ENCODE results near the gene PDZD4. TPM values are rescaled to one million over a fixed set of nuclear protein-coding genes. Genes with fewer than 3 reads are reported as not detected.

PDZD4 gene
- polyA plus RNA-seq, 3 donors from 2014 or later = 0.93 to 11.4 (median 6.1) TPM

DNA sequence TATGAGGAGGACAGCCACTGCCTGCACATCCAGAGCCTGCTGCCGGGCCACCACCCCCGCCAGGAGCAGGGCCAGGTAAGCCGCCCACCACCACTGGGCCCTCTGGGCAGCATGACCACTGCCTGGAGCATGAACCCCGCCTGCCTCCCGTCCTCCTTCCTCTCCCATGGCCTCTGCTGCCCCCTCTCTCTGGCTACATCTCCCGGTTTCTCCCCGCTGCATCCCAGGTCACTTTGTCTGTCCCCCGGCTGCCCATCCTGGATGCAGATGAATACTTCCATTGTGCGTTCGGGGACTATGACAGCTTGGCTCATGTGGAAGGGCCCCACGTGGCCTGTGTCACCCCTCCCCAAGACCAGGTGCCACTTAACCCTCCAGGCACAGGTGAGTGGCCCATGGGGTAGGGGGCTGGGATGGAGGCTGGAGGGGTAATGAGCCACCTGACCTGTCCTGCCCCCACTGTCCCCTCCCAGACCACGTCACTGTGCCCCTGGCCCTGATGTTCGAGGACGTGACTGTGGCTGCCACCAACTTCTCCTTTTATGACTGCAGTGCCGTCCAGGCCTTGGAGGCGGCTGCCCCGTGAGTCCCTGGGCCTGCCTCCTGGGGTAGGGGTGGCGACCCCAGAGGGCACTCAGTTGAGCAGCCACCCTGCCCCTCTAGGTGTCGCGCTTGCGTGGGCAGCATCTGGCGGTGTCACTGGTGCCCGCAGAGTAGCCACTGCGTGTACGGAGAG, 60.3 kb downstream of the PDZD4 start:
- DNase-seq = no peak
- H3K36me3 Mint-ChIP-seq = no peaks in the 10 kb centered on the region
- H3K4me1 Mint-ChIP-seq = no peaks in the 10 kb centered on the region
- H3K27me3 Mint-ChIP-seq (ENCODE audit: low read depth in 3 of 3) = peaks cover 0 to 2% (median 0%) of the 10 kb centered on the region in 3 donors
- H3K9me3 Mint-ChIP-seq = no peaks in the 10 kb centered on the region
- peak overlapping the region in 1 of 5 donors; percentile 15 for H3K4me3 Mint-ChIP-seq
- H3K27ac Mint-ChIP-seq = no peak overlapping the region

DNA sequence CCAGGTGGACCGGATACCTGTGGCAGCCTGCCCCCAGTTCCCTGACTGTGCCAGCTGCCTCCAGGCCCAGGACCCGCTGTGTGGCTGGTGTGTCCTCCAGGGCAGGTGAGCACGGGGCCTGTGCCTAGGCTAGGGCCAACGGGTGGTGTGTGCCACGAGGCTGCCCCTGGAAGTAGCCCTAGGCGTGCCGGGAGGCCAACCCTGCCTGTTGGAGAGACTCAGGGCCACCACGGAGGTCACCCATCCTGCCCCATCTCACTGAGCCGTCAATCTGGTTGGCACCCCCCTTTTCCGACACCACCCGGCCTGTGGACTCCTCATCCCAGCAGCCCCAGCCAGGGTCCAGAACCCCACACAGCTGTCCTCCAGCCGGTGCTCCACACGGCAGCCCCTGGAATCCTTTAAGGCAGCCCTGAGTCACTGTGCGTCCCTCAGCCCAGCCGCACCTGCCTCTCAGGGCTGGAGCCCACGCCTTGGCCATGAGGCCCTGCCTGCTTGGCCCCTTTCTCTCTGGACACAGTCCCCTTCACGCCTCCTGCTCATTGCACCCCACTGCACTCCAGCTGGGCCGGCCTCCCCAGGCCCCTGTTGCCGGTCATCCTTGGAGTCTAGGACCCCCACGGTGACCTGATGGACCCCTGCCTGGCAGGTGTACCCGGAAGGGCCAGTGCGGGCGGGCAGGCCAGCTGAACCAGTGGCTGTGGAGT, 61.0 kb downstream of the PDZD4 start:
- no peak for DNase-seq
- Mint-ChIP-seq H3K27me3 (ENCODE audit: low read depth in 3 of 3) (peaks cover 0 to 2% (median 0%) of the 10 kb centered on the region in 3 donors), H3K27ac (no peak overlapping the region), H3K4me1 (no peaks in the 10 kb centered on the region), H3K4me3 (no peak overlapping the region), H3K9me3 (no peaks in the 10 kb centered on the region), H3K36me3 (no peaks in the 10 kb centered on the region)

DNA sequence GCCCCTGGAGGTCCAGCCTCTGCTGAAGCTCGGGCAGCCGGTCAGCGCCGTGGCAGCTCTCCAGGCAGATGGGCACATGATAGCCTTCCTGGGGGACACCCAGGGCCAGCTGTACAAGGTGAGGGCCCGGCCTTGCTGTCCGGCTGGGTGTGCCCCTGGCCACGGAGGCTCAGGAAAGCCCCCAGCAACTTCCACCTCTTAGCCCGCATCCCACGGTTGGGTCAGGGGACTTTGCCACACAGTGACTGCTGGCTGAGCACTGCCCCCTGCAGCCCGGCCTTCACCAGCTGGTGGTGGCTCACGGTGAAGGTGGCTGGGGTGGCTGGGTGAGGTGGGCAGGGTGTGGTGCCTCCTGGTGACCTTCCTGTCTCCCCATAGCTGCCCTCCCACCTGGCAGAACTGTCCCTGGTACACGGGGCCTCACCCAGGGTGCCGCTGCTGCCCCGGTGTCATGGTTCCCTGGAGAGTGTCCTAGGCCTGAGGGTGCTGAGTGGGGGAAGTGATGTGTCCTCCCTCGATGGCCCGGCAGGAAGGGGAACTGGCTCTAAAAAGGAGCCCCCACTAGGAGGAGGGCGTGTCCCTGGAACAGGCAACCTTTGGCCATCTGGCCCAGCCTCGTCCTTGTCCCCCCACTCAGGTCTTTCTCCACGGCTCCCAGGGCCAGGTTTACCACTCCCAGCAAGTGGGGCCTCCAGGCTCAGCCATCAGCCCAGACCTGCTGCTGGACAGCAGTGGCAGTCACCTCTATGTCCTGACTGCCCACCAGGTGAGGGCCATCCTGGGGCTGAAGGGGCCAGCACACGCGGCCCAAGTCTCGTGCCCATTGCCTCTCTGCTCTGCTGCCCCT, 61.8 kb downstream of the PDZD4 start:
- H3K4me1 Mint-ChIP-seq = peaks cover 0 to 4% of the 10 kb centered on the region in 2 donors
- H3K9me3 Mint-ChIP-seq = no peaks in the 10 kb centered on the region
- H3K36me3 Mint-ChIP-seq = no peaks in the 10 kb centered on the region
- H3K27ac Mint-ChIP-seq = no peak overlapping the region
- H3K4me3 Mint-ChIP-seq = no peak overlapping the region
- DNase-seq = no peak
- H3K27me3 Mint-ChIP-seq (ENCODE audit: low read depth in 3 of 3) = peaks cover 0 to 4% (median 2%) of the 10 kb centered on the region in 3 donors

DNA sequence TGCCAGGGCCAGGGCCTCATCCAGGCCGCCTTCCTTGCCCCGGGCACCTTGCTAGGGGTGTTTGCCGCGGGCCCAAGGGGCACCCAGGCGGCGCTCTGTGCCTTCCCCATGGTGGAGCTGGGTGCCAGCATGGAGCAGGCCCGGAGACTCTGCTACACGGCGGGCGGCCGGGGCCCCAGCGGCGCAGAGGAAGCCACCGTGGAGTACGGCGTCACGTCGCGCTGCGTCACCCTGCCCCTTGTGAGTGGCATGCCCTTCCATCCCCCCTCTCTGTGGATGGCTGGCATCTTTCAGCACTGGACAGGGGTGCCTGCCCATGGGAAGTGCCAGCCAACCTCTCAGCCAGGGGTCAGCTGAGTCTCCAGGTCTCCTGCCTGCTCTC, 62.7 kb downstream of the PDZD4 start:
- Mint-ChIP-seq H3K4me3 (no peak overlapping the region), H3K36me3 (no peaks in the 10 kb centered on the region), H3K27me3 (ENCODE audit: low read depth in 3 of 3) (peaks cover 0 to 4% (median 2%) of the 10 kb centered on the region in 3 donors), H3K4me1 (peaks cover 0 to 4% of the 10 kb centered on the region in 2 donors), H3K9me3 (peaks cover 0 to 1% (median 0%) of the 10 kb centered on the region in 6 donors), H3K27ac (no peak overlapping the region)
- no peak for DNase-seq

DNA sequence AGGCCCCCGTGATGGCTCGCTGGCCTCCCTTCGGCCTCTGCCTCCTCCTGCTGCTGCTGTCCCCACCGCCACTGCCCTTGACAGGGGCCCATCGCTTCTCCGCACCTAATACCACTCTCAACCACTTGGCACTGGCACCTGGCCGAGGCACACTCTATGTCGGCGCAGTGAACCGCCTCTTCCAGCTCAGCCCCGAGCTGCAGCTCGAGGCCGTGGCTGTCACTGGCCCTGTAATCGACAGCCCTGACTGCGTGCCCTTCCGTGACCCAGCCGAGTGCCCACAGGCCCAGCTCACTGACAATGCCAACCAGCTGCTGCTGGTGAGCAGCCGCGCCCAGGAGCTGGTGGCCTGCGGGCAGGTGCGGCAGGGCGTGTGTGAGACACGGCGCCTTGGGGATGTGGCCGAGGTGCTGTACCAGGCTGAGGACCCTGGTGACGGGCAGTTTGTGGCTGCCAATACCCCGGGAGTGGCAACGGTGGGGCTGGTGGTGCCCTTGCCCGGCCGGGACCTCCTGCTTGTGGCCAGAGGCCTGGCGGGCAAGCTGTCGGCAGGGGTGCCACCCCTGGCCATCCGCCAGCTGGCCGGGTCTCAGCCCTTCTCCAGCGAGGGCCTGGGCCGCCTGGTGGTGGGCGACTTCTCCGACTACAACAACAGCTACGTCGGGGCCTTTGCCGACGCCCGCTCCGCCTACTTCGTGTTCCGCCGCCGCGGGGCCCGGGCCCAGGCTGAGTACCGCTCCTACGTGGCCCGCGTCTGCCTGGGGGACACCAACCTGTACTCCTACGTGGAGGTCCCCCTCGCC, 63.3 kb downstream of the PDZD4 start:
- Mint-ChIP-seq H3K36me3 (no peaks in the 10 kb centered on the region), H3K4me3 (no peak overlapping the region), H3K27ac (no peak overlapping the region), H3K9me3 (peaks cover 0 to 1% (median 0%) of the 10 kb centered on the region in 6 donors), H3K4me1 (peaks cover 0 to 4% of the 10 kb centered on the region in 2 donors), H3K27me3 (ENCODE audit: low read depth in 3 of 3) (peaks cover 0 to 4% (median 2%) of the 10 kb centered on the region in 3 donors)
- DNase-seq = no peak

DNA sequence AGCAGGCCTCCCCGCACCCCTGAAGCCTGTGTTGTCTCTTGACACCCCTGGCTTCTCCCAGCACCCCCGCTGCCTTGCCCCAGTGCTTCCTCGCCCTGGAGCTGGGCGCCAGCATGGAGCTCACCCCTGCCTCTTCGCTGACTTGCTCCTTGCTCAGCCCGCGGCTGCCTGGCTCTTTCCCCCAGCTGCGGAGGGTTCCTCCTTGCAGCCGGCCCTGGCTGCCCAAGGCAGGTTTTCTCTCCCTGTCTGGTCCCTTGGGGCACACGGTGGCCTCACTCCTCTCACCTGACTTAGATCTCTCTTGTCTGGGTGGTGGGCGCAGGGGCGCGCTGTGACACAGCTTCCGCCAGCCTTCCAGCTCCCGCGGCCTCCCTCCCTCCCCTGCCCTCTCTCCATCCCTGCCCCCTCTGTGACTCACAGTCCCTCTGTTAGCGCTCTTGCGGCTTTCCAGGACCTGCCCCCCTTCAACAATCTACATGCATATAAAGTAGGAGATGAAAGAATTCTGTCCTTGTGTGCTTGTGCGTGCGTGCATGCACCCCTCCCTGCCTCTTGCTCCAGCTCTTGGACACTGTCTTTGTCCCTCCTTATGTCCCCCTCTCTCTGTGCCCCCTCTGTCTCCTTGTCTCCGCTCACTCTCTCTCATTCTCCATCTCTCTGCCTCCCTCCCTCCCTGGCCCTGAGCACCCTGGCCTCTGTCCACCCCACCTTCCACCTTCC, 64.1 kb downstream of the PDZD4 start:
- DNase-seq = no peak
- peaks cover 0 to 4% of the 10 kb centered on the region in 2 donors for H3K4me1 Mint-ChIP-seq
- peaks cover 0 to 1% (median 0%) of the 10 kb centered on the region in 6 donors for H3K9me3 Mint-ChIP-seq
- H3K36me3 Mint-ChIP-seq = no peaks in the 10 kb centered on the region
- no peak overlapping the region for H3K27ac Mint-ChIP-seq
- peaks cover 0 to 4% (median 2%) of the 10 kb centered on the region in 3 donors for H3K27me3 Mint-ChIP-seq (ENCODE audit: low read depth in 3 of 3)
- H3K4me3 Mint-ChIP-seq = no peak overlapping the region

DNA sequence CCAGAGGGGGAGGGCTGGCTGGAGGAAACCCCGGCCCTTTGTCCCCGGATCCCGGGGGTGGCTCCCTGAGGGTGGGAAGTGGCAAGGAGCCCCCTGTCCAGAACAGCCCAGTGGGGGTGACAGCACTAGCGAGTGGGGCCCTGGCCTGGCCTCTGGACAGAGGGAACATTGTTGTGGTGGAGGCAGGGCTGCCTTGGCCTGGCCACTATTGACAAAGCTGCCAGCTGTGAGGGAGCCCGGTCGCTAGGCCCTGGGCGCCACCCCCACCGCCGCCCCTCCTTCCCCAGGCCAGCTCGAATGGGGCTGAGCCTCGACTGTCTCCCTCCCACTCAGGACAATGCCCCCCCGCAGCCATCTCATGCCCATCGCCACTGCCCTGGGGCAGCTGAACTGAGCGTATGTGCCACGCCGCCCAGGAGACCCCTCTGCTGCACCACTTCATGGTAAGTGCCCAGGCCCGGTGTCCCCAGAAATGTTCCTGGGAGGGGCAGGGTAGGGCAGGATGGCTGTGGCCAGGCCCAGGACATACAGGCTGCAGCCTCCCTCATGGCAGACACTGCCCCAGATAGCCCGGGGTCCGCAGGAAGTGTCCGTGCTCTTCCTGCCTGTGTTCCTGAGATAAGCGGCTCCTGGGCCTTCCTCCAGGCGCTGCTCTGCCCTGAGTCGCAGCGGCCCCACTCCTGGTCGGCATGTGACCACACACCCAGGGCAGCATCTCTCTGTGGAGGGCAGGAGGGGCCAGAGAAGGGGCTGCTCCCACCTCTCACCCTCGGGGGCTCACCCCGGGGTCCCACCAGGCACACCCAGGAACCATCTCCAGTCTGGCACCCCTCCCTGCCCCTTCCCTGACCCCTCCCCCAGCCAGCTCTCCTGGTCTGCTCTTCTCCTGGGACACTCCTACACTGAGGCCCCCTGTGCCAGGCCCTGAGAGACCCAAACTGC, 64.9 kb downstream of the PDZD4 start:
- Mint-ChIP-seq H3K36me3 (no peaks in the 10 kb centered on the region), H3K4me1 (peaks cover 0 to 4% of the 10 kb centered on the region in 2 donors), H3K9me3 (peaks cover 0 to 1% (median 0%) of the 10 kb centered on the region in 6 donors), H3K27ac (no peak overlapping the region), H3K27me3 (ENCODE audit: low read depth in 3 of 3) (peaks cover 0 to 4% (median 2%) of the 10 kb centered on the region in 3 donors), H3K4me3 (no peak overlapping the region)
- no peak for DNase-seq

DNA sequence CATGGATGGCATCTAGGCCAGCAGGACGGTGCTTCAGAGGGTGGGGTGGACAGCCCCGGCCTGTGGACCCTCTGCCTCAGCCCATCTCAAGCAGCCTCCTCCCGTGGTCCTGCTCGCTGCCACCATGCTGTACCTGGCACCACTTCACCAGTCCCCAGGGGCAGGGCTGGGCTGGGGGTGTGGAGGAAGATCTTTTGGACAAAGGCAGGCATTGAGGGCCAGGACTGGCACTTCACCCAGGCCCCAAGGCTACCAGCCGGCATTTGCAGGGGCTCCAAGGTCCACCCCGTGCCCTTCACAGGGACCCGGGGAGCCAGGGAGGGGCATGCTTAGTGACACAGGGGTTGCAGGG, 65.6 kb downstream of the PDZD4 start:
- Mint-ChIP-seq H3K27me3 (ENCODE audit: low read depth in 3 of 3) (peaks cover 0 to 4% (median 2%) of the 10 kb centered on the region in 3 donors), H3K36me3 (no peaks in the 10 kb centered on the region), H3K4me1 (peaks cover 0 to 4% of the 10 kb centered on the region in 2 donors)

DNA sequence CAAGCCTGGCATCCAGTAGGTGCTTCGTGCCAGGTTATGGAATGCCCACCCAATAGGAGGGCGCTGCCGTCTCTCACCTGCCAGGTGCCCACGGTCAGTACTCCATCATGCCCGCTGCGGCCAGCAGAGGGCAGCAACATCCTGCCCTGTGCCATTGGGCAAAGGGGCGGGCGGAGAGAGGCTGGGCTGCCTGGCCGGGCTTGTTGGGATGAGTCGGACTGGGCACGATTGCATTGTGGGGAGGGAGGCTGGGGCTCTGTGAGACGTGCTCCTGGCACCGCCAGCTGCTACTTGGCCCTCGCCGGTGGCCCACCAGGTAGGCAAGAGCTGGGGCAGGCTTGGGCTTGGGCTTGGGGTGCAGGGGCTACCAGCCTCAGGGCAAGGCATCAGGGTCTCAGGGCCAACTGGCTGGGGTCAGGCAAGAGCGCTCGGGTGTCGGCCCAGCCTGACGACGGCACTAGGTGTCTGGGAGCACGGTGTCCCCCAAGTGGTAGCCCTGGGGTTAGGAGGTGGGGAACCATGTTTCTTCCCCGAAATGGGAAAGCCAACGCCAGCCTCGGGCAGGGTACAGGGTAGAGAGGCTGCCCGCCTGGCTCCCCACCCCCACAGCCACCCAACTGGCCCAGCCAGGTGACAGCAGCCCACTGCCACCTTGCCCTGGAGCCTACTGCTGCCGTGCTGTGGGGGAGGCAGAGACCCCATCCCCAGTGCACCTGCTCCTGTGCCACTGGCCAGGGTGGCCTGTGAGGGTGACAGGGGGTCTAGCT, 66.2 kb downstream of the PDZD4 start, which contains the start of gene PLXNB3:
Gene PLXNB3, plus strand, starts transcription at position 261 of the 767 bp plus-strand sequence. CDS start 1,287 bp downstream, outside the sequence.
- peaks cover 0 to 1% (median 0%) of the 10 kb centered on the region in 6 donors for H3K9me3 Mint-ChIP-seq
- peaks cover 0 to 4% (median 2%) of the 10 kb centered on the region in 3 donors for H3K27me3 Mint-ChIP-seq (ENCODE audit: low read depth in 3 of 3)
- DNase-seq = peak; percentile 68 to 76 (median 73)
- H3K4me1 Mint-ChIP-seq = peaks cover 0 to 4% of the 10 kb centered on the region in 2 donors
- no peak within 1 kb of the TSS for H3K27ac Mint-ChIP-seq
- H3K4me3 Mint-ChIP-seq = no peak within 1 kb of the TSS
- H3K36me3 Mint-ChIP-seq = no peaks in the 10 kb centered on the region

More for the DNA sequence above, 65.6 kb downstream of the PDZD4 start:
- no peak overlapping the region for H3K27ac Mint-ChIP-seq
- no peak overlapping the region for H3K4me3 Mint-ChIP-seq
- H3K9me3 Mint-ChIP-seq = peaks cover 0 to 1% (median 0%) of the 10 kb centered on the region in 6 donors
- DNase-seq = no peak

DNA sequence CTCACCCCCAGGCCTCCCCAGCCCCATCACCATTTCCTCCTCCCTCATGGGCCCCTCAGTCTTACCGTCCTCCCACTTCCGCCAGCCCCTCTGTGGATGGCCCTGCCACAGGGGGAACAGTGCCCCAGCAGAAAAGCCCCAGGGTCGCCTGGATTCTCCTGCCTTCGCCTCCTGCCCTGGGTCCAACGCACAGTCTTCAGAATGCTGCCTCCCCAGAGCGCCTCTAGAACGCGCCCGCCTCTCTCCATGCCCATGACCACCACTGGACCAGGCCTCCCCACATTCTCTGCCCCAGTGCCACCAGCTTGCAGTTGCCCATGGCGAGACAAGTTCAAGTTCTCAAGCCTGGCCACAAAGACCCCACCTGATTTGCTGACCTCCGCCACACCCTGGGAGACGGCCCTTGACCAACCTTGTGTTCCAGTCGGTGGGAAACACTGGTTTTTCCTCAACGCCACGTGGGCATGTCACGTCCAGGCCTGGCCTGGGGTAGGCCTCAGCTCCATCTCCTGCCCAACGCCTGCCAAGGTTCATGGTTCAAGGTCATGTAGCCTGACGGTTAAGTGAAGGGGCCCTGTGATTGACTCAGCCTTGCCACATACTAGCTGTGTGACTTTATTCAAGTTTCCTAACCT, 66.9 kb downstream of the PDZD4 start:
- H3K9me3 Mint-ChIP-seq = peaks cover 0 to 1% (median 0%) of the 10 kb centered on the region in 6 donors
- H3K27me3 Mint-ChIP-seq (ENCODE audit: low read depth in 3 of 3) = peaks cover 0 to 4% (median 2%) of the 10 kb centered on the region in 3 donors
- H3K36me3 Mint-ChIP-seq = no peaks in the 10 kb centered on the region
- DNase-seq = no peak
- no peak overlapping the region for H3K4me3 Mint-ChIP-seq
- peaks cover 0 to 4% of the 10 kb centered on the region in 2 donors for H3K4me1 Mint-ChIP-seq
- H3K27ac Mint-ChIP-seq = no peak overlapping the region

All from immature natural killer cell (primary cell).